Neural crest cell (in vitro differentiated cells): ENCODE measurements around the gene CFAP157. TPM values are rescaled to one million over a fixed set of nuclear protein-coding genes. Genes with fewer than 3 reads are reported as not detected.
A peak's percentile ranks its signal among the peaks of the same experiment; 100 is the strongest.

ENCODE experiments used
- DNase-seq: peaks from one replicate; pipeline ENCODE4 v3.0.0; 2021; ENCODE audit warnings: low read depth, mixed read lengths, low spot score
- H3K27ac Mint-ChIP-seq: one replicate; pipeline ENCODE4 v1.8.0; 2021; ENCODE audit warnings: mild to moderate bottlenecking, mixed read lengths; ENCODE audit not compliant: unreplicated experiment
- H3K27me3 Mint-ChIP-seq: 2 replicates; pipeline ENCODE4 v1.8.0; 2021; ENCODE audit warnings: low read depth, mild to moderate bottlenecking, mixed read lengths
- H3K36me3 Mint-ChIP-seq: 2 replicates; pipeline ENCODE4 v1.8.0; 2021; ENCODE audit warnings: low read depth, mild to moderate bottlenecking, mixed read lengths
- H3K4me1 Mint-ChIP-seq: 2 replicates; pipeline ENCODE4 v1.8.0; 2021; ENCODE audit warnings: mixed read lengths
- H3K4me3 Mint-ChIP-seq: one replicate; pipeline ENCODE4 v1.8.0; 2021; ENCODE audit warnings: mild to moderate bottlenecking, mixed read lengths
- H3K9me3 Mint-ChIP-seq: 2 replicates; pipeline ENCODE4 v1.8.0; 2021; ENCODE audit warnings: mixed read lengths
- CTCF ChIP-seq: fragments of 200-600 bp; sonication (generic); conservative IDR thresholded peaks from 2 replicates; pipeline ENCODE4 v1.5.0; 2021; ENCODE audit warnings: antibody characterized with exemption, mild to moderate bottlenecking
- total RNA-seq: library from RNA; stranded (reverse); gene quantifications from 2 replicates; pipeline ENCODE4 v1.2.1, GENCODE V29; 2021

Gene CFAP157
- total RNA-seq, 1 donor from 2014 or later, result not detected

DNA sequence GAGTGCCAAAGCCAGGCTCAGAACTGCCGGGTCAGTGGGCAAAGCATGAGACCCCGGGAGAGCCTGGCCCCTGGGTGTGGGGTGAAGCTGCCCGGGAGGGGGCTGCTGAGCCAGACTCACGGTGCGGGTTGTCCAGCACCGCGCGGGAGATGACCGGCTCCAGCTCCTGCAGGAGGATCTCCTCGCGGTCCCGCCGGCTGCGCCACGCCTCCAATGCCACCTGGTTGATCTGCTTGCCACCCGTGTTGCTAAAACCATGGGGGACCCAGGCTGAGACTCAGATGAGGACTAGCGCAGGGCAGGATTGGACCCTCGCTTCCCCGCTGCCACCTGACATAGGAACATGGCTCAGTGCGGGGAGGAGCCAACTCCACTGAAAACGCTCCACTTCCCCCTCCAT lies 25.7 kb downstream of the CFAP157 start:
- no peaks in the 10 kb centered on the region for H3K36me3 Mint-ChIP-seq
- H3K9me3 Mint-ChIP-seq, result no peaks in the 10 kb centered on the region
- TF ChIP-seq CTCF, result no peak
- peaks cover 19% of the 10 kb centered on the region for H3K4me1 Mint-ChIP-seq
- no peak for DNase-seq
- H3K4me3 Mint-ChIP-seq, result no peak overlapping the region
- peak overlapping the region; percentile 93 for H3K27ac Mint-ChIP-seq
- no peaks in the 10 kb centered on the region for H3K27me3 Mint-ChIP-seq

- no peak for DNase-seq
- H3K9me3 Mint-ChIP-seq, result no peaks in the 10 kb centered on the region
- no peaks in the 10 kb centered on the region for H3K27me3 Mint-ChIP-seq
- H3K4me1 Mint-ChIP-seq, result peaks cover 19% of the 10 kb centered on the region
- H3K4me3 Mint-ChIP-seq, result peak overlapping the region; percentile 57
- no peak overlapping the region for H3K27ac Mint-ChIP-seq
- no peaks in the 10 kb centered on the region for H3K36me3 Mint-ChIP-seq
- TF ChIP-seq CTCF, result no peak
Observed at GRCh38 chr9:127733614-127734013, 26.8 kb downstream of the CFAP157 start.

DNA sequence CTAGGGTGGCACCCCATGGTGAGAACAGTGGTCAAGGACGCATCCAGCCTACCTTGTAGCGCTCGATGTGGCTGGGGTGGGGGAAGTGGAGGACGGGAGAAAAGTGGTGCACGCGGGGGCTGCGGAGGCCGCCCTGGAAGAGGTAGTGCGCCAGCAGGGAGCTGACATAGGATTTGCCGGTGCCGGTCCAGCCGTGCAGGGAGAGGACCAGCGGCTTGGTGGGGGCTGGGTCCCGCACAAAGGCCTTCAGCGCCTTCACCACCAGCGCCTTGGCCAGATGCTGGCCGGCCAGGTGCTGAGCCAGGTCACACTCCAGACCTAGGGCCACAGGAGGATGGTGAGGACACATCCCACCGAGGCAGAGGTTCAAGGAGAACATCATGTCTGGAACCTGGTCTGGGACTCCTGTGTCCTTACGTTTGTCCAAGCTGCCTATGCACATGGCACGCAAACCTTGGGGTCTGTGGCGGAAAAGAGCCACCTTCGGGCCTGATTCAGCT lies 27.5 kb downstream of the CFAP157 start:
- TF ChIP-seq CTCF, result no peak
- peak overlapping the region; percentile 90 for H3K4me3 Mint-ChIP-seq
- peak overlapping the region; percentile 78 for H3K27ac Mint-ChIP-seq
- H3K9me3 Mint-ChIP-seq, result no peaks in the 10 kb centered on the region
- peaks cover 19% of the 10 kb centered on the region for H3K4me1 Mint-ChIP-seq
- H3K27me3 Mint-ChIP-seq, result no peaks in the 10 kb centered on the region
- no peaks in the 10 kb centered on the region for H3K36me3 Mint-ChIP-seq
- no peak for DNase-seq

DNA sequence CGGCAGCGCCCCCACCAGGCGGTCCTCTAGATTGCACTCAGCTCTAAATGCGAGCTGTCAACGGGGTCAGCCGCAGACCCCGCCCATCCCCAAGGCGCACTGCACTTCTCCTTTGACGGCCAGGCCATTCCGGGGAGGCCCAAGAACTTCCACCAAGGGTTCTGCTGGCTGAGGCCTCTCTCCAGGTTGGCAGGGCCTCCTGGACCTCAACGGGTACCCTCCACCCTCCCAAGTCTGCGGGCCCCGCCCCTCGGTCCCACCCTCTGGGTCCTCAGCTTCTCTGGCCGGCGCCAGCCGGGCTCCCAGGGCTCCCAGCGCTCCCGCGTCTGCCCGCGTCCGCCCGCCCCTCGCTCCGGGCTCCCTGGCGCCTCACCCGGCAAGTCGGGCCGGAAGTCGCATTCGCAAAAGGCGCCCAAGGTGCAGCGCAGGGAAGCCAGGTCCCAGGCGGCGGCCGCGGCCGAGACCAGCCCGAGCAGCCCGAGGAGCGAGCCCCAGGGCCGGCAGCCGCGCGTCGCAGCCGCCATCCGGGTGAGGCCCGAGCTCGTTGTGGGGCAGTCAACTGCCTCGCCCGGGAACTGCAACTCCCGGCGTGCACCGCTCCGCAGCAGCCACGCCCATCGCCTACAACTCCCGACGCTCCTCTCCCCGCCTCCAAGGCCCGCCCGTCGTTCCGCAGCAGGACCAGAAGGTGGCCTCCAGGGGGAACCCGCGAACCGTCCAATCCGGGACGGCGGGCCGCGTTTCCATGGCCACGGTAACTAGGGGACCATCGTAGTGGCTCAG lies 28.1 kb downstream of the CFAP157 start, which contains the start of gene TOR2A:
TSS of gene TOR2A (minus strand) at position 548 of the 783 bp plus-strand sequence. CDS start at position 524, 24 bp downstream.
- peak within 1 kb of the TSS; percentile 92 for H3K27ac Mint-ChIP-seq
- peaks cover 19% of the 10 kb centered on the region for H3K4me1 Mint-ChIP-seq
- no peaks in the 10 kb centered on the region for H3K9me3 Mint-ChIP-seq
- H3K36me3 Mint-ChIP-seq, result no peaks in the 10 kb centered on the region
- H3K4me3 Mint-ChIP-seq, result peak within 1 kb of the TSS; percentile 92
- no peaks in the 10 kb centered on the region for H3K27me3 Mint-ChIP-seq
- TF ChIP-seq CTCF, result peak; percentile 97
- peak; percentile 99 for DNase-seq

- Mint-ChIP-seq H3K9me3 (no peaks in the 10 kb centered on the region), H3K27ac (peak overlapping the region; percentile 92), H3K4me3 (peak overlapping the region; percentile 92), H3K36me3 (no peaks in the 10 kb centered on the region), H3K4me1 (peaks cover 19% of the 10 kb centered on the region), H3K27me3 (no peaks in the 10 kb centered on the region)
- DNase-seq, result no peak
- TF ChIP-seq CTCF, result no peak
Observed at GRCh38 chr9:127735530-127736185, 28.9 kb downstream of the CFAP157 start.
